ENCODE results near the gene BBC3.

BBC3 gene

GRCh38 chr19:47225746-47226425 is 5.1 kb downstream of the BBC3 start:
- Mint-ChIP-seq H3K4me1 (peaks cover 6% of the 10 kb centered on the region), H3K36me3 (ENCODE audit: low read depth) (peaks cover 5% of the 10 kb centered on the region), H3K27me3 (ENCODE audit: low read depth) (peaks cover under 1% of the 10 kb centered on the region), H3K4me3 (peak overlapping the region; percentile 77 to 79 (median 79)), H3K9me3 (no peaks in the 10 kb centered on the region), H3K27ac (peak overlapping the region; percentile 86 to 94 (median 93))
- TF ChIP-seq CTCF (IDR thresholded peaks at IDR 0.05; ENCODE audit: unreplicated experiment in 3 of 3), result peak in 2 of 3 experiments; percentile 31 to 32

GRCh38 chr19:47221890-47222289 is 9.1 kb downstream of the BBC3 start:
- H3K4me3 Mint-ChIP-seq, result no peak overlapping the region
- peaks cover 6% of the 10 kb centered on the region for H3K4me1 Mint-ChIP-seq
- peaks cover 4% of the 10 kb centered on the region for H3K27me3 Mint-ChIP-seq (ENCODE audit: low read depth)
- peak overlapping the region in 2 of 3 experiments; percentile 8 to 56 for H3K27ac Mint-ChIP-seq
- H3K9me3 Mint-ChIP-seq, result no peaks in the 10 kb centered on the region
- H3K36me3 Mint-ChIP-seq (ENCODE audit: low read depth), result peaks cover 5% of the 10 kb centered on the region
- no peak for TF ChIP-seq CTCF (IDR thresholded peaks at IDR 0.05; ENCODE audit: unreplicated experiment in 3 of 3)

DNA sequence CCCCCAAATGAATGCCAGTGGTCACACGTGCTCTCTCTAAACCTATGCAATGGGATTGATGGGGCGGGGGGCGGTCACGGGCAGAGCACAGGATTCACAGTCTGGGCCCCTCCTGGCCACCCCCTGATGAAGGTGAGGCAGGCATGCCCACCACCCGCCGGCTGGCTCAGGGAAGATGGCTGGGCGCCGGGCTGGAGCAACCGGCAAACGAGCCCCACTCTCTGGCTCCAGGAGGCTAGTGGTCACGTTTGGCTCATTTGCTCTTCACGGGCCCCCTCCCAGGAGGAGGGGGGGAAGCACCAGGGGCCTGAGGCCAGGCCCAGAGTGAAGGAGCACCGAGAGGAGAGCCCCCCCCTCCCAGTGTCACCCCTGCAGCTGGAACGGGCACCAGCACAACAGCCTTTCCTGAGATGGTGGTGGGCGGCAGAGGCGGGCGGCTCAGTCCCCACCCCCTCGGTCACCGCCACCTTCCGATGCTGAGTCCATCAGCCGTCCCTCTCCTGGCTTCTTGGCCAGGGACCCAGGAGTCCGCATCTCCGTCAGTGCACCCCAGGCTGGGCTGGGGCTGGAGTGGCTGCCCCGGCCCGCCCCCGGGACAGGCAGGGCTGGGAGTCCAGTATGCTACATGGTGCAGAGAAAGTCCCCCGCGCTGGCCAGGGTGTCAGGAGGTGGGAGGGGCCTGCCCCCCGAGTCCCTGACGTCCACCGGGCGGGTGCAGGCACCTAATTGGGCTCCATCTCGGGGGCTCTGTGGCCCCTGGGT is 9.7 kb downstream of the BBC3 start:
- H3K4me1 Mint-ChIP-seq, result peaks cover 6% of the 10 kb centered on the region
- H3K27me3 Mint-ChIP-seq (ENCODE audit: low read depth), result peaks cover 4% of the 10 kb centered on the region
- H3K4me3 Mint-ChIP-seq, result no peak overlapping the region
- H3K36me3 Mint-ChIP-seq (ENCODE audit: low read depth), result peaks cover 5% of the 10 kb centered on the region
- no peak overlapping the region for H3K27ac Mint-ChIP-seq
- TF ChIP-seq CTCF (IDR thresholded peaks at IDR 0.05; ENCODE audit: unreplicated experiment in 3 of 3), result no peak
- no peaks in the 10 kb centered on the region for H3K9me3 Mint-ChIP-seq

DNA sequence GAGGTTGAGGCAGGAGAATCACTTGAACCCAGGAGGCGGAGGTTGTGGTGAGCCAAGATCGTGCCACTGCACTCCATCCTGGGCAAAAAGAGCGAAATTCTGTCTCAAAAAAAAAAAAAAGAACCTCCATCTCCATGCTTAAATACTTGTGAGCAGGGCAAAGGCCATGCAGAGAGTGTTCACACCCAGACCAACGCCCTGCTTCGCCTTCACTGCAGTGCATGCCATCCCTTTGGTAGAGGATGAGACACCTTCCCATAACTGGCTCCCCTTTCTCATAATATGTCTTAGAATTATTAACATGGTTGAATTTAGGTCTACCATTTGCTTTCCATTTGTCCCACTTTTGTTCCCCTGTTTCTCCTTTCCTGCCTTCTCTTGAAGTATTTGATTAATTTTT is 15.4 kb downstream of the BBC3 start:
- peaks cover 9% of the 10 kb centered on the region for H3K36me3 Mint-ChIP-seq (ENCODE audit: low read depth)
- peaks cover under 1% of the 10 kb centered on the region for H3K27me3 Mint-ChIP-seq (ENCODE audit: low read depth)
- H3K4me3 Mint-ChIP-seq, result no peak overlapping the region
- H3K9me3 Mint-ChIP-seq, result no peaks in the 10 kb centered on the region
- peaks cover 14% of the 10 kb centered on the region for H3K4me1 Mint-ChIP-seq
- no peak for TF ChIP-seq CTCF (IDR thresholded peaks at IDR 0.05; ENCODE audit: unreplicated experiment in 3 of 3)
- no peak overlapping the region for H3K27ac Mint-ChIP-seq

DNA sequence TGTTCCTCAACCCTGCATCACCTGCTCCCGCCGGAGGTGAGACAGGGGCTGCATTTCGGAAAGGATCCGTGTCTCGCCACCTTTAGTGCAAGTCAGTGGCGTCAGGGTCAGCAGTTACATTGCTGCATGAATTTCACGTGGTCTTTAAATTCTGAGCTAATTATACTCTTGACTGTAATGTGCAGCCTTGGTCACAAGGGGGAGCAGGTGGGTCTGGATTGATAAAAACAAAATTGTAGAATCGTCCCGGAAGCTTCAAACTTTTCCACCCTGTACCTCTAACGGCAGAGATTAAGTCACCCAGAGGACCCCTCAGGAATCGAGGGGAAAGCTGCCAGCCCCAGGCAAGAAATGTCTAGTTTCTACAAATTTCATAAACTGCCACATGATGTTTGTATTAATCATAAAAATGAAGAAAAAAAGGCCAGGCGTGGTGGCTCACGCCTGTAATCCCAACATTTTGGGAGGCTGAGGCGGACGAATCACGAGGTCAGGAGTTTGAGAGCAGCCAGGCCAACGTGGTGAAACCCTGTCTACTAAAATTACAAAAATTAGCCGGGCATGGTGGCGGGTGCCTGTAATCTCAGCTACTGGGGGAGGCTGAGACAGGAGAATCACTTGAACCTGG is 20.2 kb downstream of the BBC3 start:
- Mint-ChIP-seq H3K27me3 (ENCODE audit: low read depth) (peaks cover 3% of the 10 kb centered on the region), H3K4me3 (no peak overlapping the region), H3K36me3 (ENCODE audit: low read depth) (peaks cover 40% of the 10 kb centered on the region), H3K9me3 (no peaks in the 10 kb centered on the region), H3K4me1 (peaks cover 39% of the 10 kb centered on the region), H3K27ac (peak overlapping the region; percentile 73 to 87 (median 83))
- peak; percentile 70 to 88 (median 75) for TF ChIP-seq CTCF (IDR thresholded peaks at IDR 0.05; ENCODE audit: unreplicated experiment in 3 of 3)

All from nephron (organoid).